ENCODE results near the gene NFATC2. TPM values are rescaled to one million over a fixed set of nuclear protein-coding genes. Genes with fewer than 3 reads are reported as not detected.

NFATC2 gene
- total RNA-seq, 1 experiment from 2014 or later = 5.0 TPM

DNA sequence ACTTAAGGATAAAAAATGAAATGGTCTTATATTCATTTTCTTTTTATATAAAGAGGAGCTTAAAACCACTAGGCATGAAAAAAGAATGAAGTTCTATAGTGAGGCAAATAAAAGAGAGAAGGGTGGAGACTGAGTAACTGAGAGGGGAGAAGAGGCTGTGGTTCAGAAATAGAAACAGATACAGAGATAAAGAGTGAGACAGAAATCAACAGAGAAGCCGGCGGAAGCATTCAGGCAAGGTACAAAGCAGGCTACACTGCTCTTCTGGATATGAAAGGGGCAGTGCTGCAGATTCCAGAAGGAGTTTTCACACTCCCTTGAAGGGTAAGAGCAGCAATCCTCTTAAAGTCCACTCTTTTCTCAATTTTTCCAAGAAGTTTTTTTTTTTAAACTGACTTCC lies 29.9 kb downstream of the NFATC2 start:
- Histone ChIP-seq H3K27ac (ENCODE audit: low read depth, low read length) (no peak overlapping the region), H3K79me2 (ENCODE audit: insufficient read depth, low read length) (no peaks in the 10 kb centered on the region), H3K9ac (ENCODE audit: low read length) (no peak overlapping the region), H3K9me3 (ENCODE audit: control insufficient read depth in 1 of 2, insufficient read depth in 1 of 2, low read depth in 1 of 2, low read length in 2 of 2) (no peaks in the 10 kb centered on the region), H3K36me3 (ENCODE audit: control insufficient read depth in 1 of 2, insufficient read depth in 2 of 2, low read length in 2 of 2) (no peaks in the 10 kb centered on the region), H2AFZ (ENCODE audit: low read depth, low read length, poor library complexity, severe bottlenecking) (no peak overlapping the region), H3K27me3 (ENCODE audit: insufficient read depth, low read length) (no peaks in the 10 kb centered on the region), H3K4me3 (replicated peaks in 1 of 2; ENCODE audit: low read depth in 1 of 2, low read length in 2 of 2) (no peak overlapping the region), H3K4me2 (ENCODE audit: low read length) (no peak overlapping the region), H3K4me1 (ENCODE audit: control insufficient read depth in 1 of 2, insufficient read depth in 2 of 2, low read length in 2 of 2) (no peaks in the 10 kb centered on the region), H3K9me2 (ENCODE audit: insufficient read depth) (no peaks in the 10 kb centered on the region), H4K20me1 (ENCODE audit: insufficient read depth) (no peaks in the 10 kb centered on the region)
- ChIA-PET POLR2A (no interaction called here), RAD21 (ENCODE audit: low non-redundant PET in 1 of 2, low total read pairs in 2 of 2, uncharacterized antibody in 2 of 2, unreplicated experiment in 2 of 2) (no interaction called here), CTCF (no interaction called here)
- intact Hi-C loops (cut with micrococcal nuclease) = no loop called here
- TF ChIP-seq, protein P1, sequence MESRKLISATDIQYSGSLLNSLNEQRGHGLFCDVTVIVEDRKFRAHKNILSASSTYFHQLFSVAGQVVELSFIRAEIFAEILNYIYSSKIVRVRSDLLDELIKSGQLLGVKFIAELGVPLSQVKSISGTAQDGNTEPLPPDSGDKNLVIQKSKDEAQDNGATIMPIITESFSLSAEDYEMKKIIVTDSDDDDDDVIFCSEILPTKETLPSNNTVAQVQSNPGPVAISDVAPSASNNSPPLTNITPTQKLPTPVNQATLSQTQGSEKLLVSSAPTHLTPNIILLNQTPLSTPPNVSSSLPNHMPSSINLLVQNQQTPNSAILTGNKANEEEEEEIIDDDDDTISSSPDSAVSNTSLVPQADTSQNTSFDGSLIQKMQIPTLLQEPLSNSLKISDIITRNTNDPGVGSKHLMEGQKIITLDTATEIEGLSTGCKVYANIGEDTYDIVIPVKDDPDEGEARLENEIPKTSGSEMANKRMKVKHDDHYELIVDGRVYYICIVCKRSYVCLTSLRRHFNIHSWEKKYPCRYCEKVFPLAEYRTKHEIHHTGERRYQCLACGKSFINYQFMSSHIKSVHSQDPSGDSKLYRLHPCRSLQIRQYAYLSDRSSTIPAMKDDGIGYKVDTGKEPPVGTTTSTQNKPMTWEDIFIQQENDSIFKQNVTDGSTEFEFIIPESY (IDR thresholded peaks at IDR 0.05; ENCODE audit: extremely low read depth, insufficient replicate concordance, low read length) = no peak
- no peak for TF ChIP-seq ZFX (IDR thresholded peaks at IDR 0.05)
- no peak for TF ChIP-seq POLR2A (IDR thresholded peaks at IDR 0.05; ENCODE audit: borderline replicate concordance, extremely low read depth, insufficient read depth, insufficient read length)
- TF ChIP-seq, protein P2, sequence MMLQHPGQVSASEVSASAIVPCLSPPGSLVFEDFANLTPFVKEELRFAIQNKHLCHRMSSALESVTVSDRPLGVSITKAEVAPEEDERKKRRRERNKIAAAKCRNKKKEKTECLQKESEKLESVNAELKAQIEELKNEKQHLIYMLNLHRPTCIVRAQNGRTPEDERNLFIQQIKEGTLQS (IDR thresholded peaks at IDR 0.05) = no peak
- no peak for TF ChIP-seq EGR1 (IDR thresholded peaks at IDR 0.05; ENCODE audit: low read depth)
- no peak for TF ChIP-seq SRF (IDR thresholded peaks at IDR 0.05; ENCODE audit: low read depth)
- no peak for TF ChIP-seq CEBPB (IDR thresholded peaks at IDR 0.05; ENCODE audit: low read depth)
- TF ChIP-seq EZH2 (IDR thresholded peaks at IDR 0.05) = no peak
- TF ChIP-seq SP1 (IDR thresholded peaks at IDR 0.05; ENCODE audit: low read depth) = no peak
- TF ChIP-seq RAD21 (IDR thresholded peaks at IDR 0.05; ENCODE audit: low read depth) = no peak
- TF ChIP-seq, protein P3, sequence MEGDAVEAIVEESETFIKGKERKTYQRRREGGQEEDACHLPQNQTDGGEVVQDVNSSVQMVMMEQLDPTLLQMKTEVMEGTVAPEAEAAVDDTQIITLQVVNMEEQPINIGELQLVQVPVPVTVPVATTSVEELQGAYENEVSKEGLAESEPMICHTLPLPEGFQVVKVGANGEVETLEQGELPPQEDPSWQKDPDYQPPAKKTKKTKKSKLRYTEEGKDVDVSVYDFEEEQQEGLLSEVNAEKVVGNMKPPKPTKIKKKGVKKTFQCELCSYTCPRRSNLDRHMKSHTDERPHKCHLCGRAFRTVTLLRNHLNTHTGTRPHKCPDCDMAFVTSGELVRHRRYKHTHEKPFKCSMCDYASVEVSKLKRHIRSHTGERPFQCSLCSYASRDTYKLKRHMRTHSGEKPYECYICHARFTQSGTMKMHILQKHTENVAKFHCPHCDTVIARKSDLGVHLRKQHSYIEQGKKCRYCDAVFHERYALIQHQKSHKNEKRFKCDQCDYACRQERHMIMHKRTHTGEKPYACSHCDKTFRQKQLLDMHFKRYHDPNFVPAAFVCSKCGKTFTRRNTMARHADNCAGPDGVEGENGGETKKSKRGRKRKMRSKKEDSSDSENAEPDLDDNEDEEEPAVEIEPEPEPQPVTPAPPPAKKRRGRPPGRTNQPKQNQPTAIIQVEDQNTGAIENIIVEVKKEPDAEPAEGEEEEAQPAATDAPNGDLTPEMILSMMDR (IDR thresholded peaks at IDR 0.05 in 2 of 3, conservative IDR thresholded peaks at IDR 0.05 in 1 of 3; ENCODE audit: borderline replicate concordance in 1 of 3, insufficient read depth in 1 of 3, low read depth in 2 of 3, low read length in 2 of 3) = no peak
- TF ChIP-seq ZNF274 (IDR thresholded peaks at IDR 0.05; ENCODE audit: low read depth, low read length) = no peak
- TF ChIP-seq SIN3A (IDR thresholded peaks at IDR 0.05; ENCODE audit: low read depth) = no peak
- no peak for TF ChIP-seq POLR2AphosphoS5 (IDR thresholded peaks at IDR 0.05; ENCODE audit: low read depth, low read length)
- TF ChIP-seq ELF1 (IDR thresholded peaks at IDR 0.05; ENCODE audit: borderline replicate concordance, low read depth) = no peak
- DNase-seq (ENCODE audit: low read depth, low spot score) (no peak), ATAC-seq (no peak)
- no TSS peak for BruUV-seq (replicated peaks)

All from HCT116 (cell line).